ENCODE results near the gene TNS1. TPM values are rescaled to one million over a fixed set of nuclear protein-coding genes. Genes with fewer than 3 reads are reported as not detected.

The TNS1 gene
- total RNA-seq, 1 experiment from 2014 or later = 0.49 TPM

DNA sequence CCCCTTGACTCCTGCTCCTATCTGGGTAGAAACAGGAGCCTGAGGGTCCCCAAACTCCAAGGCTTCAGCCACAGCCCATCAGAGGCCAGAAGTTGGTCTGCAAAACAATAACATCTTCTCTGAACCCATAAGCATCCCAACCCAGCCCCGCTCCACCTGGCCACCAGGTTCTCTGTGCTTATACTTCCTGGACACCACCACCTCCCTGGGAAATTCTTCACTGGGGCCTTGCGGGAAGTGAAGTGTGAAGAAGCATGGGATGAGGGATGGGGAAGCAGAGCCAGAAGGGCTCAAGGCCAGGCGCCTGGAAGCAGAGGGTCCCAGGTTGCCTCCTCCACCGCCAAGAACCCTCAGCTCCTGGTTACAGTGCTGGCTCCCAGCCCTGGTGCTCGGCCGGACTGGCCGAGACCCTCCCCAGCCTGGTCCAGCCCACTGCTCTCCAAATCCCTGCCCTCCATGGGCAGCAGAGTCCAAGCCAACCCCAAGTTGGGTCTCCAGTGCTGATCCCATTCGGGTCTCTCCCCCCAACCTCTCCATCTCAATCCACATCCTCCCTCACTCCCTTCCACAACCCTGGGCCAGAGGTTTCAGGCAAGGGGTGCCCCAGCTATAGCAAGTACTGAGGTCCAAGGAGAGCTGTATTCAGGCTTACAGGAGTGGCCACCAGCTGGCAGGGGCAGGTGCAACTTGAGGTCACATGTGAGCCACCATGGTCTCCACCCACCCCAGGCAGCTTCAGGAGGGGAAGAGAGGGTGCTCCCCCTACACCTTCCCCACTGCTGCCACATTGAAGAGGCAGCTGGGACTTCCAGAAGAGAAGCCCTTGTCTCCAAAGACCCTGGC, 60.7 kb downstream of the TNS1 start:
- no peaks in the 10 kb centered on the region for H3K9me3 ChIP-seq (ENCODE audit: control insufficient read depth, insufficient read depth, low read depth, low read length)
- CTCF ChIA-PET = interaction anchor here (0.7 kb wide), 1 partner anchor 53 kb away, joined by 5 read pairs; no protein-coding TSS in a partner anchor
- TF ChIP-seq POLR2AphosphoS5 (IDR thresholded peaks at IDR 0.05; ENCODE audit: low read depth, low read length) = no peak
- TF ChIP-seq SIN3A (IDR thresholded peaks at IDR 0.05; ENCODE audit: borderline replicate concordance, insufficient read depth, low read depth, low read length) = no peak
- TF ChIP-seq, protein P1, sequence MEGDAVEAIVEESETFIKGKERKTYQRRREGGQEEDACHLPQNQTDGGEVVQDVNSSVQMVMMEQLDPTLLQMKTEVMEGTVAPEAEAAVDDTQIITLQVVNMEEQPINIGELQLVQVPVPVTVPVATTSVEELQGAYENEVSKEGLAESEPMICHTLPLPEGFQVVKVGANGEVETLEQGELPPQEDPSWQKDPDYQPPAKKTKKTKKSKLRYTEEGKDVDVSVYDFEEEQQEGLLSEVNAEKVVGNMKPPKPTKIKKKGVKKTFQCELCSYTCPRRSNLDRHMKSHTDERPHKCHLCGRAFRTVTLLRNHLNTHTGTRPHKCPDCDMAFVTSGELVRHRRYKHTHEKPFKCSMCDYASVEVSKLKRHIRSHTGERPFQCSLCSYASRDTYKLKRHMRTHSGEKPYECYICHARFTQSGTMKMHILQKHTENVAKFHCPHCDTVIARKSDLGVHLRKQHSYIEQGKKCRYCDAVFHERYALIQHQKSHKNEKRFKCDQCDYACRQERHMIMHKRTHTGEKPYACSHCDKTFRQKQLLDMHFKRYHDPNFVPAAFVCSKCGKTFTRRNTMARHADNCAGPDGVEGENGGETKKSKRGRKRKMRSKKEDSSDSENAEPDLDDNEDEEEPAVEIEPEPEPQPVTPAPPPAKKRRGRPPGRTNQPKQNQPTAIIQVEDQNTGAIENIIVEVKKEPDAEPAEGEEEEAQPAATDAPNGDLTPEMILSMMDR (IDR thresholded peaks at IDR 0.05) = no peak
- DNase-seq (ENCODE audit: low read depth, low spot score) = no peak
- no peaks in the 10 kb centered on the region for H3K4me1 ChIP-seq (ENCODE audit: control insufficient read depth, insufficient read depth, low read length)
- in situ Hi-C loops (cut with HindIII; ENCODE audit: low pct_unique_long_range_greater_than_20kb, low sequenced_read_pairs) (no loop called here), intact Hi-C loops (cut with micrococcal nuclease; ENCODE audit: unreplicated experiment) (no loop called here)
- no peak for ATAC-seq
- POLR2A ChIA-PET = no interaction called here
- H3K27me3 ChIP-seq (ENCODE audit: control insufficient read depth, insufficient read depth, low read length) = peaks cover 3% of the 10 kb centered on the region; the same call in 1 of the 2 replicates
- H3K36me3 ChIP-seq (ENCODE audit: control insufficient read depth, insufficient read depth, low read length) = no peaks in the 10 kb centered on the region
- H3K27ac ChIP-seq (ENCODE audit: low read length) = no peak overlapping the region
- no peak overlapping the region for H3K4me3 ChIP-seq (ENCODE audit: low read depth in 2 of 2, low read length in 2 of 2)
- no TSS peak for BruUV-seq (replicated peaks)

DNA sequence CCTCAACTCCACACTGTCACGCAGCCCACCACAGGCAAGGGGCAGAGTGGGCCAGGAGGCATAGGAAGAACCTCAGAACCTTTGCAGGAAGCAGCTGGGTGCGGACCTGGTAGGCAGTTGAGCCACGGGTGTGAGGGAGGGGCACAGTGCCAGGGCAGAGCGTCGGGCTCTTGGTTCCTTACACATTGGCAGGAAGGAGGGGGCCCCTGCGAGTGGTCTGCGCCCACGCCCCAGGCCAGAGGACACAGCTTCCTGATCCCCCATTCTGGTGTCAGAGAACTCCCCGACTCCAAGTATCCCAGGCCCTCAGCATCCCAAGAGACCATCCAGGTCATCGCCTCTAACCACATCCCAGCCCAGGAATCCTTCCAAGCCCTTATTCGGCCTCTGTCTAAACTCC, 61.5 kb downstream of the TNS1 start:
- TF ChIP-seq TCF7L2 (IDR thresholded peaks at IDR 0.05; ENCODE audit: low read depth, low read length) = no peak
- no peak for TF ChIP-seq SIN3A (IDR thresholded peaks at IDR 0.05; ENCODE audit: borderline replicate concordance, insufficient read depth, low read depth, low read length)
- TF ChIP-seq, protein P2, sequence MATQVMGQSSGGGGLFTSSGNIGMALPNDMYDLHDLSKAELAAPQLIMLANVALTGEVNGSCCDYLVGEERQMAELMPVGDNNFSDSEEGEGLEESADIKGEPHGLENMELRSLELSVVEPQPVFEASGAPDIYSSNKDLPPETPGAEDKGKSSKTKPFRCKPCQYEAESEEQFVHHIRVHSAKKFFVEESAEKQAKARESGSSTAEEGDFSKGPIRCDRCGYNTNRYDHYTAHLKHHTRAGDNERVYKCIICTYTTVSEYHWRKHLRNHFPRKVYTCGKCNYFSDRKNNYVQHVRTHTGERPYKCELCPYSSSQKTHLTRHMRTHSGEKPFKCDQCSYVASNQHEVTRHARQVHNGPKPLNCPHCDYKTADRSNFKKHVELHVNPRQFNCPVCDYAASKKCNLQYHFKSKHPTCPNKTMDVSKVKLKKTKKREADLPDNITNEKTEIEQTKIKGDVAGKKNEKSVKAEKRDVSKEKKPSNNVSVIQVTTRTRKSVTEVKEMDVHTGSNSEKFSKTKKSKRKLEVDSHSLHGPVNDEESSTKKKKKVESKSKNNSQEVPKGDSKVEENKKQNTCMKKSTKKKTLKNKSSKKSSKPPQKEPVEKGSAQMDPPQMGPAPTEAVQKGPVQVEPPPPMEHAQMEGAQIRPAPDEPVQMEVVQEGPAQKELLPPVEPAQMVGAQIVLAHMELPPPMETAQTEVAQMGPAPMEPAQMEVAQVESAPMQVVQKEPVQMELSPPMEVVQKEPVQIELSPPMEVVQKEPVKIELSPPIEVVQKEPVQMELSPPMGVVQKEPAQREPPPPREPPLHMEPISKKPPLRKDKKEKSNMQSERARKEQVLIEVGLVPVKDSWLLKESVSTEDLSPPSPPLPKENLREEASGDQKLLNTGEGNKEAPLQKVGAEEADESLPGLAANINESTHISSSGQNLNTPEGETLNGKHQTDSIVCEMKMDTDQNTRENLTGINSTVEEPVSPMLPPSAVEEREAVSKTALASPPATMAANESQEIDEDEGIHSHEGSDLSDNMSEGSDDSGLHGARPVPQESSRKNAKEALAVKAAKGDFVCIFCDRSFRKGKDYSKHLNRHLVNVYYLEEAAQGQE (IDR thresholded peaks at IDR 0.05; ENCODE audit: insufficient read depth in 1 of 2, low read depth in 2 of 2, low read length in 1 of 2) = no peak
- TF ChIP-seq, protein P1 (IDR thresholded peaks at IDR 0.05) = no peak
- TF ChIP-seq POLR2AphosphoS5 (IDR thresholded peaks at IDR 0.05; ENCODE audit: low read depth, low read length) = no peak
- Histone ChIP-seq H3K36me3 (ENCODE audit: control insufficient read depth, insufficient read depth, low read length) (no peaks in the 10 kb centered on the region), H3K4me3 (ENCODE audit: low read depth in 2 of 2, low read length in 2 of 2) (no peak overlapping the region), H3K27ac (ENCODE audit: low read length) (no peak overlapping the region), H3K4me1 (ENCODE audit: control insufficient read depth, insufficient read depth, low read length) (no peaks in the 10 kb centered on the region), H3K27me3 (ENCODE audit: control insufficient read depth, insufficient read depth, low read length) (peaks cover 3% of the 10 kb centered on the region; the same call in 1 of the 2 replicates), H3K9me3 (ENCODE audit: control insufficient read depth, insufficient read depth, low read depth, low read length) (no peaks in the 10 kb centered on the region)
- DNase-seq (ENCODE audit: low read depth, low spot score) = no peak
- in situ Hi-C loops (cut with HindIII; ENCODE audit: low pct_unique_long_range_greater_than_20kb, low sequenced_read_pairs) (no loop called here), intact Hi-C loops (cut with micrococcal nuclease; ENCODE audit: unreplicated experiment) (no loop called here)
- BruUV-seq (replicated peaks) = no TSS peak
- ATAC-seq = no peak
- CTCF ChIA-PET = no interaction called here
- POLR2A ChIA-PET = no interaction called here

Data from Panc1 (cell line).